ENCODE measurements around the gene WDR82.

Gene WDR82

GRCh38 chr3:52233108-52233591 is 45.3 kb downstream of the WDR82 start:
- no peak for TF ChIP-seq CTCF (IDR thresholded peaks at IDR 0.05; ENCODE audit: borderline replicate concordance, control extremely low read depth, extremely low read depth, insufficient read depth, missing control alignments)
- in situ Hi-C loops (cut with MboI; ENCODE audit: low sequenced_read_pairs, unreplicated experiment), result loop anchor here (10.0 kb wide), 1 partner anchor 112 kb away; no protein-coding TSS in a partner anchor

GRCh38 chr3:52232279-52233107 is 46.0 kb downstream of the WDR82 start:
- no peak for DNase-seq (ENCODE audit: low spot score)
- TF ChIP-seq CTCF (IDR thresholded peaks at IDR 0.05; ENCODE audit: borderline replicate concordance, control extremely low read depth, extremely low read depth, insufficient read depth, missing control alignments), result no peak
- in situ Hi-C loops (cut with MboI; ENCODE audit: low sequenced_read_pairs, unreplicated experiment), result loop anchor here (10.0 kb wide), 1 partner anchor 112 kb away; no protein-coding TSS in a partner anchor

More at GRCh38 chr3:52233108-52233591, 45.3 kb downstream of the WDR82 start:
- no peak for DNase-seq (ENCODE audit: low spot score)

- in situ Hi-C loops (cut with MboI; ENCODE audit: low sequenced_read_pairs, unreplicated experiment), result loop anchor here (10.0 kb wide), 1 partner anchor 113 kb away; no protein-coding TSS in a partner anchor
- peak; percentile 84 for DNase-seq (ENCODE audit: low spot score)
- peak; percentile 97 for TF ChIP-seq CTCF (IDR thresholded peaks at IDR 0.05; ENCODE audit: borderline replicate concordance, control extremely low read depth, extremely low read depth, insufficient read depth, missing control alignments)
Measured at GRCh38 chr3:52231502-52232278, 46.8 kb downstream of the WDR82 start.

- no peak for DNase-seq (ENCODE audit: low spot score)
- in situ Hi-C loops (cut with MboI; ENCODE audit: low sequenced_read_pairs, unreplicated experiment), result loop anchor here (10.0 kb wide), 1 partner anchor 114 kb away; no protein-coding TSS in a partner anchor
- TF ChIP-seq CTCF (IDR thresholded peaks at IDR 0.05; ENCODE audit: borderline replicate concordance, control extremely low read depth, extremely low read depth, insufficient read depth, missing control alignments), result no peak
Measured at GRCh38 chr3:52230889-52231499, 47.5 kb downstream of the WDR82 start.

GRCh38 chr3:52230461-52230860 is 48.0 kb downstream of the WDR82 start:
- no peak for DNase-seq (ENCODE audit: low spot score)
- TF ChIP-seq CTCF (IDR thresholded peaks at IDR 0.05; ENCODE audit: borderline replicate concordance, control extremely low read depth, extremely low read depth, insufficient read depth, missing control alignments), result no peak
- in situ Hi-C loops (cut with MboI; ENCODE audit: low sequenced_read_pairs, unreplicated experiment), result loop anchor here (10.0 kb wide), 1 partner anchor 114 kb away; no protein-coding TSS in a partner anchor

- no peak for DNase-seq (ENCODE audit: low spot score)
- in situ Hi-C loops (cut with MboI; ENCODE audit: low sequenced_read_pairs, unreplicated experiment), result loop anchor here (10.0 kb wide), 1 partner anchor 115 kb away; no protein-coding TSS in a partner anchor
- TF ChIP-seq CTCF (IDR thresholded peaks at IDR 0.05; ENCODE audit: borderline replicate concordance, control extremely low read depth, extremely low read depth, insufficient read depth, missing control alignments), result no peak
Measured at GRCh38 chr3:52229656-52230055, 48.8 kb downstream of the WDR82 start.
